Loucy (cell line): ENCODE measurements around the gene SUCLG2.
"Not testable (repeated sequence)": the region's sequence is repeated elsewhere in the genome, so short reads cannot be mapped to it uniquely, and the experiment has no call there.

ENCODE experiments used
- H2AFZ ChIP-seq: fragments of 200-600 bp; sonication (generic); 2 replicates; pipeline ENCODE4 v1.6.0; 2016; ENCODE audit warnings: antibody characterized with exemption, mild to moderate bottlenecking, low read length, moderate library complexity
- H3F3A ChIP-seq: fragments of 200-600 bp; 2 replicates; pipeline ENCODE4 v1.6.0; 2016; ENCODE audit warnings: antibody characterized with exemption, low read depth, mild to moderate bottlenecking
- H3K27me3 ChIP-seq: fragments of 200-600 bp; sonication (generic); 2 replicates; pipeline ENCODE4 v1.6.1; 2014; ENCODE audit warnings: low read length, mild to moderate bottlenecking; ENCODE audit not compliant: insufficient read depth, poor library complexity, severe bottlenecking
- H3K36me3 ChIP-seq: fragments of 200-600 bp; sonication (generic); 2 replicates; pipeline ENCODE4 v1.6.1; 2016; ENCODE audit warnings: low read length; ENCODE audit not compliant: insufficient read depth
- H3K4me1 ChIP-seq: fragments of 200-600 bp; sonication (generic); 2 replicates; pipeline ENCODE4 v1.5.1; 2014; ENCODE audit warnings: low read length, mild to moderate bottlenecking; ENCODE audit not compliant: insufficient read depth, poor library complexity, severe bottlenecking
- H3K4me2 ChIP-seq: fragments of 200-600 bp; sonication (generic); 2 replicates; pipeline ENCODE4 v1.6.0; 2014; ENCODE audit warnings: antibody characterized with exemption, low read length, low read depth, mild to moderate bottlenecking; ENCODE audit not compliant: poor library complexity, severe bottlenecking
- H3K4me3 ChIP-seq: fragments of 200-600 bp; sonication (generic); 2 replicates; pipeline ENCODE4 v1.5.1; 2014; ENCODE audit warnings: low read length, mild to moderate bottlenecking, mixed read lengths; ENCODE audit not compliant: poor library complexity, severe bottlenecking
- H3K79me2 ChIP-seq: fragments of 200-600 bp; sonication (generic); 2 replicates; pipeline ENCODE4 v1.6.1; 2014; ENCODE audit warnings: low read length; ENCODE audit not compliant: insufficient read depth
- H3K9ac ChIP-seq: fragments of 200-600 bp; sonication (generic); 2 replicates; pipeline ENCODE4 v1.6.0; 2014; ENCODE audit warnings: mild to moderate bottlenecking, low read depth, low read length, moderate library complexity; ENCODE audit not compliant: poor library complexity, severe bottlenecking
- H3K9me2 ChIP-seq: fragments of 200-600 bp; sonication (generic); replicated peaks from 2 replicates; pipeline ENCODE4 v1.6.1; 2016; ENCODE audit warnings: low read depth, low read length, mixed read lengths
- H3K9me3 ChIP-seq: fragments of 200-600 bp; sonication (generic); 2 replicates; pipeline ENCODE4 v1.6.1; 2014; ENCODE audit warnings: mild to moderate bottlenecking, antibody characterized with exemption, low read length, low read depth; ENCODE audit not compliant: insufficient read depth
- H4K20me1 ChIP-seq: fragments of 200-600 bp; sonication (generic); 2 replicates; pipeline ENCODE4 v1.6.0; 2014; ENCODE audit warnings: antibody characterized with exemption, low read length, mild to moderate bottlenecking; ENCODE audit not compliant: insufficient read depth, poor library complexity, severe bottlenecking
- EZH2phosphoT487 ChIP-seq: fragments of 200-600 bp; IDR thresholded peaks from 2 replicates; pipeline ENCODE4 v1.6.1; 2018; ENCODE audit warnings: antibody characterized with exemption, mild to moderate bottlenecking, moderate library complexity, borderline replicate concordance
- TF ChIP-seq, protein P1 (sequence below): fragments of 200-600 bp; sonication (generic); conservative IDR thresholded peaks from 2 replicates; pipeline ENCODE4 v1.5.1; 2014; ENCODE audit warnings: mild to moderate bottlenecking, antibody characterized with exemption, low read length

SUCLG2 gene

DNA sequence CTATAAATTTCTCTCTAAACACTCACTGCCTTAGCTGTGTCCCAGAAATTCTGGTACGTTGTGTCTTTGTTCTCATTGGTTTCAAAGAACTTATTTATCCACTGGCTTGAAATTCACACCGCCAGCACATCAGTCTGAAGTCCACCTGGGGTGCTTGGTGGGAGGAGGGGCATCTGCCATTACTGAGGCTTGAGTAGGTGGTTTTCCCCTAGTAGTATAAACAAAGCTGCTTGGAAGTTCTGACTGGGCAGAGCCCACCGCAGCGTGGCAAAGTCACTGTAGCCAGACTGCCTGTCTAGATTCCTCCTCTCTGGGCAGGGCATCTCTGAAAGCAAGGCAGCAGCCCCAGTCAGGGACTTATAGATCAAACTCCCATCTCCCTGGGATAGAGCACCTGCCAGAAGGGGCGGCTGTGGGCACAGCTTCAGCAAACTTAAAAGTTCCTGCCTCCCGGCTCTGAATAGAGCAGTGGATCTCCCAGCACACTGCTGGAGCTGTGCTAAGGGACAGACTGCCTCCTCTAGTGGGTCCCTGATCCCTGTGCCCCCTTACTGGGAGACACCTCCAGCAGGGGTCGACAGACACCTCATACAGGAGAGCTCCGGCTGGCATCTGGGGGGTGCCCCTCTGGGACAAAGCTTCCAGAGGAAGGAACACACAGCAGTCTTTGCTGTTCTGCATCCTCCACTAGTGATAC, 114.1 kb downstream of the SUCLG2 start:
- Histone ChIP-seq H3K4me1 (no peaks in the 10 kb centered on the region), H2AFZ (no peak overlapping the region), H3K9ac (no peak overlapping the region), H3K79me2 (no peaks in the 10 kb centered on the region), H4K20me1 (no peaks in the 10 kb centered on the region), H3K27me3 (no peaks in the 10 kb centered on the region), H3K9me3 (no peaks in the 10 kb centered on the region), H3K36me3 (no peaks in the 10 kb centered on the region), H3K4me3 (no peak overlapping the region), H3K9me2 (no peaks in the 10 kb centered on the region), H3F3A (no peaks in the 10 kb centered on the region), H3K4me2 (no peak overlapping the region)
- TF ChIP-seq EZH2phosphoT487 = no peak
- TF ChIP-seq, protein P1, sequence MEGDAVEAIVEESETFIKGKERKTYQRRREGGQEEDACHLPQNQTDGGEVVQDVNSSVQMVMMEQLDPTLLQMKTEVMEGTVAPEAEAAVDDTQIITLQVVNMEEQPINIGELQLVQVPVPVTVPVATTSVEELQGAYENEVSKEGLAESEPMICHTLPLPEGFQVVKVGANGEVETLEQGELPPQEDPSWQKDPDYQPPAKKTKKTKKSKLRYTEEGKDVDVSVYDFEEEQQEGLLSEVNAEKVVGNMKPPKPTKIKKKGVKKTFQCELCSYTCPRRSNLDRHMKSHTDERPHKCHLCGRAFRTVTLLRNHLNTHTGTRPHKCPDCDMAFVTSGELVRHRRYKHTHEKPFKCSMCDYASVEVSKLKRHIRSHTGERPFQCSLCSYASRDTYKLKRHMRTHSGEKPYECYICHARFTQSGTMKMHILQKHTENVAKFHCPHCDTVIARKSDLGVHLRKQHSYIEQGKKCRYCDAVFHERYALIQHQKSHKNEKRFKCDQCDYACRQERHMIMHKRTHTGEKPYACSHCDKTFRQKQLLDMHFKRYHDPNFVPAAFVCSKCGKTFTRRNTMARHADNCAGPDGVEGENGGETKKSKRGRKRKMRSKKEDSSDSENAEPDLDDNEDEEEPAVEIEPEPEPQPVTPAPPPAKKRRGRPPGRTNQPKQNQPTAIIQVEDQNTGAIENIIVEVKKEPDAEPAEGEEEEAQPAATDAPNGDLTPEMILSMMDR = no peak

DNA sequence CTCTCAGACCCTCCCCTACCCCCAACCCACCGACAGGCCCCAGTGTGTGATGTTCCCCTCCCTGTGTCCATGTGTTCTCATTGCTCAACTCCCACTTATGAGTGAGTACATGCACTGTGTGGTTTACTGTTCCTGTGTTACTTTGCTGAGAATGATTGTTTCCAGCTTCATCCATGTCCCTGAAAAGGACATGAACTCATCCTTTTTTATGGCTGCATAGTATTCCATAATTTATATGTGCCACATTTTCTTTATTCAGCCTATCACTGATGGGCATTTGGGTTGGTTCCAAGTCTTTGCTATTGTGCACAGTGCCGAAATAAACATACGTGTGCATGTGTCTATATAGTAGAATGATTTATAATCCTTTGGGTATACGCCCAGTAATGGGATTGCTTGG, 117.2 kb downstream of the SUCLG2 start:
- not testable (repeated sequence) for H3K9me3 ChIP-seq, H2AFZ ChIP-seq, H3K36me3 ChIP-seq, H3K4me2 ChIP-seq, H3F3A ChIP-seq, H3K79me2 ChIP-seq, H4K20me1 ChIP-seq, H3K9me2 ChIP-seq, H3K27me3 ChIP-seq, H3K4me3 ChIP-seq, H3K4me1 ChIP-seq, H3K9ac ChIP-seq

DNA sequence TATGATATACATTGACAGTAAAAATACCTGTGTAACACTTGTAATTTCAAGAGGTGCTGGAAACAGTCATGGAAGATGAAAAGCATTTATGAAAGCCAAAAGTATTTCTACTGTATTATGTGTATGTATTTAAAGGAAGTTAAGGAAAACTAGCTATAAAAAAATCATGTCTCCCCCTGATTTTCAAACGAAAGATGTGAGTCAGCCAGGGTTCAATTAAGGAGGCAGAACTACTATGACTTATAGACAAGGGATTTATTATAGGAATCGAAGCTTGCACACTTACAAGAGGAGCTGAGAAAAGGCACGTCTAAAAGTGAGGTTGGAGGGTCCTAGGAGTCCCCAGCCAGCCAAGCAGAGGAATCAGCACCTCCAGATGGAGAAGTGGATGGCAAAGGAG, 119.4 kb downstream of the SUCLG2 start:
- H2AFZ ChIP-seq = no peak overlapping the region
- H3K36me3 ChIP-seq = no peaks in the 10 kb centered on the region
- H3K9ac ChIP-seq = no peak overlapping the region
- H3K4me3 ChIP-seq = no peak overlapping the region
- no peaks in the 10 kb centered on the region for H4K20me1 ChIP-seq
- H3K9me2 ChIP-seq = no peaks in the 10 kb centered on the region
- TF ChIP-seq EZH2phosphoT487 = no peak
- TF ChIP-seq, protein P1 = no peak
- no peaks in the 10 kb centered on the region for H3K4me1 ChIP-seq
- no peaks in the 10 kb centered on the region for H3K79me2 ChIP-seq
- H3K4me2 ChIP-seq = no peak overlapping the region
- H3F3A ChIP-seq = no peaks in the 10 kb centered on the region
- no peaks in the 10 kb centered on the region for H3K27me3 ChIP-seq
- no peaks in the 10 kb centered on the region for H3K9me3 ChIP-seq

DNA sequence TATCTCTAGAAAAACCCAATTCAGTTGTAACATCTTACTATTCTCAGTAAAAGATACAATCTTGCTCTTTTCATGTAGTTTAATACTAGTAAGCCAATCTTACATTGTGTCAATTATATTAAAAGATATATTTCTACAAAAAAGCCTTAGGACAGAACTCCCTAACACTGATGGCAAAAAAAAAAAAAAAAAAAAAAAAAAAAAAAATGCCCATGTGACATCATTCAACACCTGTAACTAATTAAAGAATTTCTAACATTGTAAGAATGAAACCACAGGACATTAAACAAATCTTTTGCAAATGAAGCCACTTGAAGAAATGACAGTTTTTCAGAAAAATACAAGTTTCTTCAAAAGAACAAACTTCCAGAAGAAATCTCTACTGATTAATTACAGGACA, 119.8 kb downstream of the SUCLG2 start:
- Histone ChIP-seq H3K4me2 (no peak overlapping the region), H3K79me2 (no peaks in the 10 kb centered on the region), H3K9me2 (no peaks in the 10 kb centered on the region), H2AFZ (no peak overlapping the region), H3K4me1 (no peaks in the 10 kb centered on the region), H4K20me1 (no peaks in the 10 kb centered on the region), H3K9ac (no peak overlapping the region), H3K4me3 (no peak overlapping the region), H3K9me3 (no peaks in the 10 kb centered on the region), H3K27me3 (no peaks in the 10 kb centered on the region), H3F3A (no peaks in the 10 kb centered on the region), H3K36me3 (no peaks in the 10 kb centered on the region)
- TF ChIP-seq, protein P1 = no peak
- TF ChIP-seq EZH2phosphoT487 = no peak
